Measurements from ENCODE around the gene BICRAL.
A peak's percentile ranks its signal among the peaks of the same experiment; 100 is the strongest.
"Not testable (repeated sequence)": the region's sequence is repeated elsewhere in the genome, so short reads cannot be mapped to it uniquely, and the experiment has no call there.

The BICRAL gene

GRCh38 chr6:42889815-42890214 is 108.0 kb downstream of the BICRAL start:
- no peak for DNase-seq (ENCODE audit: extremely low spot score)
- TF ChIP-seq PKNOX1 (IDR thresholded peaks at IDR 0.05) (no peak), HDGF (IDR thresholded peaks at IDR 0.05; ENCODE audit: borderline replicate concordance) (no peak), ARNT (IDR thresholded peaks at IDR 0.05) (no peak)

GRCh38 chr6:42890311-42891198 is 108.7 kb downstream of the BICRAL start:
- DNase-seq (ENCODE audit: extremely low spot score), result peak; percentile 86
- TF ChIP-seq TARDBP (IDR thresholded peaks at IDR 0.05), result no peak
- TF ChIP-seq PKNOX1 (IDR thresholded peaks at IDR 0.05), result peak; percentile 28; the same call in 1 of the 2 replicates
- peak; percentile 53; the same call in 1 of the 2 replicates for TF ChIP-seq BHLHE40 (IDR thresholded peaks at IDR 0.05; ENCODE audit: borderline replicate concordance)
- peak; percentile 91 for TF ChIP-seq ELF4 (IDR thresholded peaks at IDR 0.05)
- TF ChIP-seq L3MBTL2 (conservative IDR thresholded peaks at IDR 0.05), result peak; percentile 71
- CTCF ChIA-PET, result interaction anchor here (1.3 kb wide), 1 partner anchor 229 kb away, joined by 4 read pairs; no protein-coding TSS in a partner anchor
- POLR2A ChIA-PET, result interaction anchor here (0.9 to 3.6 kb wide), 2 partner anchors 10 to 39 kb away, joined by 3 to 15 read pairs; partner anchors contain the start of gene RPL7L1

More at GRCh38 chr6:42889815-42890214, 108.0 kb downstream of the BICRAL start:
- POLR2A ChIA-PET, result interaction anchor here (0.6 to 0.9 kb wide), 3 partner anchors 10 to 280 kb away, joined by 3 to 4 read pairs (median 4); partner anchors contain the start of gene RPL7L1
- CTCF ChIA-PET, result interaction anchor here (0.6 to 1.3 kb wide), 3 partner anchors 61 to 1388 kb away, joined by 4 to 6 read pairs (median 4); no protein-coding TSS in a partner anchor

GRCh38 chr6:42891199-42891722 is 109.4 kb downstream of the BICRAL start:
- ChIA-PET POLR2A (interaction anchor here (3.6 kb wide), 1 partner anchor 11 kb away, joined by 15 read pairs; the partner anchor contains the start of gene RPL7L1), CTCF (interaction anchor here (1.3 kb wide), 1 partner anchor 229 kb away, joined by 4 read pairs; no protein-coding TSS in a partner anchor)
- no peak for DNase-seq (ENCODE audit: extremely low spot score)
- no peak for TF ChIP-seq FOXA1 (IDR thresholded peaks at IDR 0.05)
- TF ChIP-seq SP1 (IDR thresholded peaks at IDR 0.05), result no peak
- no peak for TF ChIP-seq FOXK2 (IDR thresholded peaks at IDR 0.05)
- no peak for TF ChIP-seq ELF4 (IDR thresholded peaks at IDR 0.05)
- TF ChIP-seq FOXM1 (IDR thresholded peaks at IDR 0.05; ENCODE audit: borderline replicate concordance), result no peak
- no peak for TF ChIP-seq HDGF (IDR thresholded peaks at IDR 0.05; ENCODE audit: borderline replicate concordance)
- no peak for TF ChIP-seq TARDBP (IDR thresholded peaks at IDR 0.05)
- TF ChIP-seq CTBP1 (IDR thresholded peaks at IDR 0.05; ENCODE audit: borderline replicate concordance), result no peak
- no peak for TF ChIP-seq SUZ12 (IDR thresholded peaks at IDR 0.05)
- no peak for TF ChIP-seq NFRKB (IDR thresholded peaks at IDR 0.05)
- TF ChIP-seq LEF1 (IDR thresholded peaks at IDR 0.05; ENCODE audit: borderline replicate concordance), result no peak
- TF ChIP-seq ZNF384 (IDR thresholded peaks at IDR 0.05), result no peak
- no peak for TF ChIP-seq ARNT (IDR thresholded peaks at IDR 0.05)
- TF ChIP-seq BHLHE40 (IDR thresholded peaks at IDR 0.05; ENCODE audit: borderline replicate concordance), result no peak
- no peak for TF ChIP-seq PKNOX1 (IDR thresholded peaks at IDR 0.05)
- TF ChIP-seq L3MBTL2 (conservative IDR thresholded peaks at IDR 0.05), result no peak; the same call in 1 of the 2 replicates

- CTCF ChIA-PET, result interaction anchor here (0.6 kb wide), 1 partner anchor 12 kb away, joined by 8 read pairs; no protein-coding TSS in a partner anchor
These were observed 112.4 kb downstream of the BICRAL start for GRCh38 chr6:42894041-42894828.

GRCh38 chr6:42896178-42896719 is 114.4 kb downstream of the BICRAL start:
- no peak for DNase-seq (ENCODE audit: extremely low spot score)
- POLR2A ChIA-PET, result no interaction called here
- no peak for TF ChIP-seq CTBP1 (IDR thresholded peaks at IDR 0.05; ENCODE audit: borderline replicate concordance)
- no peak for TF ChIP-seq NFRKB (IDR thresholded peaks at IDR 0.05)
- no peak for TF ChIP-seq L3MBTL2 (conservative IDR thresholded peaks at IDR 0.05)
- TF ChIP-seq FOXK2 (IDR thresholded peaks at IDR 0.05), result no peak
- TF ChIP-seq BHLHE40 (IDR thresholded peaks at IDR 0.05; ENCODE audit: borderline replicate concordance), result no peak
- no peak for TF ChIP-seq FOXA1 (IDR thresholded peaks at IDR 0.05)
- no peak for TF ChIP-seq ZNF384 (IDR thresholded peaks at IDR 0.05)
- TF ChIP-seq LEF1 (IDR thresholded peaks at IDR 0.05; ENCODE audit: borderline replicate concordance), result no peak
- TF ChIP-seq FOXM1 (IDR thresholded peaks at IDR 0.05; ENCODE audit: borderline replicate concordance), result no peak
- TF ChIP-seq SP1 (IDR thresholded peaks at IDR 0.05), result no peak
- no peak for TF ChIP-seq ELF4 (IDR thresholded peaks at IDR 0.05)
- TF ChIP-seq SUZ12 (IDR thresholded peaks at IDR 0.05), result no peak
- no peak for TF ChIP-seq TARDBP (IDR thresholded peaks at IDR 0.05)
- no peak for TF ChIP-seq PKNOX1 (IDR thresholded peaks at IDR 0.05)
- no peak for TF ChIP-seq ARNT (IDR thresholded peaks at IDR 0.05)
- no peak for TF ChIP-seq HDGF (IDR thresholded peaks at IDR 0.05; ENCODE audit: borderline replicate concordance)
- CTCF ChIA-PET, result interaction anchor here (1.0 kb wide), 1 partner anchor 19 kb away, joined by 5 read pairs; no protein-coding TSS in a partner anchor

More at GRCh38 chr6:42894041-42894828, 112.4 kb downstream of the BICRAL start:
- DNase-seq (ENCODE audit: extremely low spot score), result not testable (repeated sequence)
- POLR2A ChIA-PET, result interaction anchor here (1.3 kb wide), 1 partner anchor 15 kb away, joined by 3 read pairs; the partner anchor contains the start of gene RPL7L1
